SK-N-SH (cell line): ENCODE data around the gene PAQR3. TPM values are rescaled to one million over a fixed set of nuclear protein-coding genes. Genes with fewer than 3 reads are reported as not detected.

Experiments
- CTCF ChIA-PET: fragments of 300-600, 350-600 bp; formaldehyde crosslinking; extraction: SDS; loops from one replicate; lab custom pipeline; 2021; lab: Yijun Ruan, JAX
- POLR2A ChIA-PET: fragments of 350-600 bp; sonication (Branson Sonifier 250); formaldehyde crosslinking; extraction: SDS; loops from one replicate; lab custom pipeline; 2020; ENCODE audit warnings: antibody characterized with exemption, inconsistent platforms; lab: Yijun Ruan, JAX
- DNase-seq: peaks from one replicate; pipeline ENCODE4 v3.0.0; 2012
- H2AFZ ChIP-seq: fragments of 200-600 bp; sonication (generic); 2 replicates; pipeline ENCODE4 v1.8.1; 2016; ENCODE audit warnings: antibody characterized with exemption, mild to moderate bottlenecking, low read depth
- H3F3A ChIP-seq: fragments of 200-600 bp; sonication (generic); replicated peaks from 2 replicates; pipeline ENCODE3; 2016; ENCODE audit warnings: antibody characterized with exemption, mild to moderate bottlenecking; ENCODE audit not compliant: insufficient read depth
- H3K27ac ChIP-seq, 2 experiments: fragments of 200-500 bp in 1 of 2; fragments of 200-600 bp in 1 of 2; sonication (Bioruptor generic) in 1 of 2; sonication (generic), shearing (Covaris generic) in 1 of 2; 2 replicates each; pipeline versions ENCODE4 v1.5.1 to v1.6.1; 2014 to 2016; ENCODE audit warnings: low read depth in 2 of 2, inconsistent platforms in 1 of 2, low read length in 1 of 2, mild to moderate bottlenecking in 1 of 2, mixed read lengths in 1 of 2
- H3K27me3 ChIP-seq: fragments of 200-600 bp; sonication (generic), shearing (Covaris generic); 2 replicates; pipeline ENCODE4 v1.6.1; 2016; ENCODE audit warnings: mixed run types; ENCODE audit not compliant: insufficient read depth
- H3K36me3 ChIP-seq, 2 experiments: fragments of 200-500 bp in 1 of 2; fragments of 200-600 bp in 1 of 2; sonication (Bioruptor generic) in 1 of 2; sonication (generic) in 1 of 2; replicated peaks in 1 of 2; 2 replicates each; pipeline versions ENCODE3 to v1.5.1; 2014 to 2016; ENCODE audit warnings: low read length in 1 of 2, mild to moderate bottlenecking in 1 of 2; ENCODE audit not compliant: insufficient read depth in 2 of 2, control insufficient read depth in 1 of 2
- H3K4me1 ChIP-seq, 2 experiments: fragments of 200-500 bp in 1 of 2; fragments of 200-600 bp in 1 of 2; sonication (Bioruptor generic) in 1 of 2; sonication (generic), shearing (Covaris generic) in 1 of 2; 2 replicates each; pipeline versions ENCODE4 v1.5.1 to v1.6.1; 2014 to 2016; ENCODE audit warnings: low read depth in 1 of 2, low read length in 1 of 2, mixed run types in 1 of 2; ENCODE audit not compliant: insufficient read depth in 2 of 2, control insufficient read depth in 1 of 2
- H3K4me2 ChIP-seq: fragments of 200-600 bp; sonication (generic), shearing (Covaris generic); 2 replicates; pipeline ENCODE4 v1.6.1; 2017; ENCODE audit warnings: mixed run types
- H3K4me3 ChIP-seq, 2 experiments: fragments of 200-500 bp in 1 of 2; fragments of 200-600 bp in 1 of 2; sonication (Bioruptor generic) in 1 of 2; sonication (generic), shearing (Covaris generic) in 1 of 2; 2 replicates each; pipeline versions ENCODE4 v1.5.1 to v1.8.1; 2014 to 2016; ENCODE audit warnings: low read depth in 2 of 2, inconsistent platforms in 1 of 2, low read length in 1 of 2, mild to moderate bottlenecking in 1 of 2, mixed read lengths in 1 of 2, moderate library complexity in 1 of 2
- H3K79me2 ChIP-seq: fragments of 200-600 bp; sonication (generic); 2 replicates; pipeline ENCODE4 v1.8.1; 2017; ENCODE audit warnings: mild to moderate bottlenecking; ENCODE audit not compliant: insufficient read depth
- H3K9ac ChIP-seq: fragments of 200-600 bp; sonication (generic); 2 replicates; pipeline ENCODE4 v1.6.1; 2017; ENCODE audit warnings: mixed run types
- H3K9me2 ChIP-seq: fragments of 200-600 bp; sonication (generic); 2 replicates; pipeline ENCODE4 v1.6.1; 2017; ENCODE audit warnings: mixed run types
- H3K9me3 ChIP-seq: fragments of 200-600 bp; sonication (generic); 2 replicates; pipeline ENCODE4 v1.6.1; 2017; ENCODE audit warnings: mixed run types, mild to moderate bottlenecking, moderate library complexity
- H4K20me1 ChIP-seq: fragments of 200-600 bp; sonication (generic); 2 replicates; pipeline ENCODE4 v1.6.1; 2017; ENCODE audit warnings: mild to moderate bottlenecking, mixed run types; ENCODE audit not compliant: insufficient read depth
- CHD2 ChIP-seq: fragments of 150-350 bp; IDR thresholded peaks from 2 replicates; pipeline ENCODE4 v1.6.1; 2018; ENCODE audit warnings: low read length; ENCODE audit not compliant: partially characterized antibody
- CTCF ChIP-seq: fragments of 200-600 bp; sonication (generic); IDR thresholded peaks from 2 replicates; pipeline ENCODE4 v1.6.1; 2017; ENCODE audit warnings: antibody characterized with exemption, mild to moderate bottlenecking, moderate library complexity
- ELF1 ChIP-seq: IDR thresholded peaks from 2 replicates; pipeline ENCODE4 v1.4.0; 2012
- EP300 ChIP-seq, 2 experiments: IDR thresholded peaks; 2 replicates each; pipeline versions ENCODE4 v1.4.0 to v1.6.1; 2012; ENCODE audit warnings: borderline replicate concordance in 1 of 2, low read depth in 1 of 2, low read length in 1 of 2
- EZH2phosphoT487 ChIP-seq: fragments of 200-600 bp; sonication (generic); IDR thresholded peaks from 2 replicates; pipeline ENCODE4 v1.6.1; 2017; ENCODE audit warnings: low read depth, mixed run types, mild to moderate bottlenecking, antibody characterized with exemption, moderate library complexity, borderline replicate concordance
- FOSL2 ChIP-seq: IDR thresholded peaks from 2 replicates; pipeline ENCODE4 v1.4.0; 2012; ENCODE audit warnings: low read depth, mild to moderate bottlenecking, moderate library complexity, borderline replicate concordance
- FOXM1 ChIP-seq: IDR thresholded peaks from 2 replicates; pipeline ENCODE4 v1.4.0; 2012; ENCODE audit warnings: low read depth, mild to moderate bottlenecking
- RCOR1 ChIP-seq: fragments of 150-350 bp; IDR thresholded peaks from 2 replicates; pipeline ENCODE4 v1.6.1; 2017; ENCODE audit warnings: antibody characterized with exemption, low read length
- SIN3A ChIP-seq: IDR thresholded peaks from 2 replicates; pipeline ENCODE4 v1.6.1; 2012; ENCODE audit warnings: low read depth, mild to moderate bottlenecking, low read length, moderate library complexity, borderline replicate concordance
- TCF12 ChIP-seq: IDR thresholded peaks from 2 replicates; pipeline ENCODE4 v1.4.0; 2012
- YY1 ChIP-seq: IDR thresholded peaks from 2 replicates; pipeline ENCODE4 v1.4.0; 2012; ENCODE audit warnings: low read depth, mild to moderate bottlenecking
- ZBTB33 ChIP-seq: IDR thresholded peaks from 2 replicates; pipeline ENCODE4 v1.4.0; 2012; ENCODE audit warnings: low read depth, borderline replicate concordance
- WGBS: methylation state at CpG from one replicate; pipeline ENCODE4 v1.1.6; 2017; ENCODE audit warnings: low lambda C conversion rate; 5-methylcytosine and 5-hydroxymethylcytosine counted together
- polyA plus RNA-seq, 3 experiments: library from polyadenylated mRNA; depleted of rRNA; stranded (reverse); fragments of >200 nt; gene quantifications; 2 replicates each; pipeline ENCODE4 v1.2.3, GENCODE V29; 2012
- TF ChIP-seq, protein P1 (sequence below): IDR thresholded peaks from 2 replicates; pipeline ENCODE4 v1.6.1; 2012; ENCODE audit warnings: mild to moderate bottlenecking, low read depth, low read length, moderate library complexity
- TF ChIP-seq, protein P2 (sequence below): fragments of 150-350 bp; IDR thresholded peaks from 2 replicates; pipeline ENCODE4 v1.6.1; 2016; ENCODE audit warnings: mild to moderate bottlenecking, low read depth, low read length
- TF ChIP-seq, protein P3 (sequence below): IDR thresholded peaks from 2 replicates; pipeline ENCODE4 v1.4.0; 2012; ENCODE audit warnings: low read depth, borderline replicate concordance

Gene PAQR3
- polyA plus RNA-seq, 1 of the 3 experiments (the other 2 are of a cell fraction), result 10.3 TPM

- DNase-seq, result no peak
- TF ChIP-seq ELF1, result no peak
- TF ChIP-seq, protein P1, sequence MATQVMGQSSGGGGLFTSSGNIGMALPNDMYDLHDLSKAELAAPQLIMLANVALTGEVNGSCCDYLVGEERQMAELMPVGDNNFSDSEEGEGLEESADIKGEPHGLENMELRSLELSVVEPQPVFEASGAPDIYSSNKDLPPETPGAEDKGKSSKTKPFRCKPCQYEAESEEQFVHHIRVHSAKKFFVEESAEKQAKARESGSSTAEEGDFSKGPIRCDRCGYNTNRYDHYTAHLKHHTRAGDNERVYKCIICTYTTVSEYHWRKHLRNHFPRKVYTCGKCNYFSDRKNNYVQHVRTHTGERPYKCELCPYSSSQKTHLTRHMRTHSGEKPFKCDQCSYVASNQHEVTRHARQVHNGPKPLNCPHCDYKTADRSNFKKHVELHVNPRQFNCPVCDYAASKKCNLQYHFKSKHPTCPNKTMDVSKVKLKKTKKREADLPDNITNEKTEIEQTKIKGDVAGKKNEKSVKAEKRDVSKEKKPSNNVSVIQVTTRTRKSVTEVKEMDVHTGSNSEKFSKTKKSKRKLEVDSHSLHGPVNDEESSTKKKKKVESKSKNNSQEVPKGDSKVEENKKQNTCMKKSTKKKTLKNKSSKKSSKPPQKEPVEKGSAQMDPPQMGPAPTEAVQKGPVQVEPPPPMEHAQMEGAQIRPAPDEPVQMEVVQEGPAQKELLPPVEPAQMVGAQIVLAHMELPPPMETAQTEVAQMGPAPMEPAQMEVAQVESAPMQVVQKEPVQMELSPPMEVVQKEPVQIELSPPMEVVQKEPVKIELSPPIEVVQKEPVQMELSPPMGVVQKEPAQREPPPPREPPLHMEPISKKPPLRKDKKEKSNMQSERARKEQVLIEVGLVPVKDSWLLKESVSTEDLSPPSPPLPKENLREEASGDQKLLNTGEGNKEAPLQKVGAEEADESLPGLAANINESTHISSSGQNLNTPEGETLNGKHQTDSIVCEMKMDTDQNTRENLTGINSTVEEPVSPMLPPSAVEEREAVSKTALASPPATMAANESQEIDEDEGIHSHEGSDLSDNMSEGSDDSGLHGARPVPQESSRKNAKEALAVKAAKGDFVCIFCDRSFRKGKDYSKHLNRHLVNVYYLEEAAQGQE, result no peak
- TF ChIP-seq CHD2, result no peak
- TF ChIP-seq, protein P2, sequence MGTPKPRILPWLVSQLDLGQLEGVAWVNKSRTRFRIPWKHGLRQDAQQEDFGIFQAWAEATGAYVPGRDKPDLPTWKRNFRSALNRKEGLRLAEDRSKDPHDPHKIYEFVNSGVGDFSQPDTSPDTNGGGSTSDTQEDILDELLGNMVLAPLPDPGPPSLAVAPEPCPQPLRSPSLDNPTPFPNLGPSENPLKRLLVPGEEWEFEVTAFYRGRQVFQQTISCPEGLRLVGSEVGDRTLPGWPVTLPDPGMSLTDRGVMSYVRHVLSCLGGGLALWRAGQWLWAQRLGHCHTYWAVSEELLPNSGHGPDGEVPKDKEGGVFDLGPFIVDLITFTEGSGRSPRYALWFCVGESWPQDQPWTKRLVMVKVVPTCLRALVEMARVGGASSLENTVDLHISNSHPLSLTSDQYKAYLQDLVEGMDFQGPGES, result no peak
- no peak for TF ChIP-seq YY1
- no peak for TF ChIP-seq RCOR1
- TF ChIP-seq EP300 (IDR thresholded peaks at IDR 0.05; ENCODE audit: borderline replicate concordance in 1 of 2, low read depth in 1 of 2, low read length in 1 of 2), result no peak
- TF ChIP-seq, all 33 proteins: peak for 0
- no peaks in the 10 kb centered on the region for H3K4me1 ChIP-seq
- no peaks in the 10 kb centered on the region for H3K27me3 ChIP-seq
- H4K20me1 ChIP-seq, result no peaks in the 10 kb centered on the region
- no peak overlapping the region for H3K9ac ChIP-seq
- H2AFZ ChIP-seq, result no peak overlapping the region
- H3K9me3 ChIP-seq, result no peaks in the 10 kb centered on the region
- no peaks in the 10 kb centered on the region for H3K79me2 ChIP-seq
- no peak overlapping the region for H3K4me3 ChIP-seq
- H3K4me2 ChIP-seq, result no peak overlapping the region
- ChIA-PET POLR2A (no interaction called here), CTCF (no interaction called here)
- no peaks in the 10 kb centered on the region for H3F3A ChIP-seq
- 27% methylated on average over 2 of the region's 2 CpGs for WGBS
- no peak overlapping the region for H3K27ac ChIP-seq
- H3K9me2 ChIP-seq, result no peaks in the 10 kb centered on the region
- H3K36me3 ChIP-seq, result no peaks in the 10 kb centered on the region
These were observed 45.4 kb upstream of the PAQR3 start for GRCh38 chr4:78984593-78984992.

DNA sequence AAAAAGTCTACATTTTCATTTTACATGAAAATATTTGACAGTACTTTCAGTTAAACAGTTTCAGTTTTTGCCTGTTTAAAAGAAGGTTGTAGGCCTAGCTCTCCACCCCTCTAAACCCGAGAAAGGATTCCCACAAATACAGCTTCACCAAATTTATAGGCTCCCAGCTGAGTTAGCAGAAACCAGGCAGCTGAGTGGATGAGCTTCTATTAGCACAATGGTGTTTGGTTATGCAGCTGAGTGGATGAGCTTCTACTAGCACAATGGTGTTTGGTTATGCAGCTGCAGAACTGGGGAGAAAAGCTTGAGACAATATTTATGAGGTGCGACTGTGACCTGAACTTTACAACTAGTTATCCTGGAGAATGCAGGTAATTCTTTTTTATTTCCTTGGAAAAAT lies 36.6 kb upstream of the PAQR3 start:
- TF ChIP-seq ZBTB33, result no peak
- TF ChIP-seq TCF12, result no peak
- TF ChIP-seq, protein P3, sequence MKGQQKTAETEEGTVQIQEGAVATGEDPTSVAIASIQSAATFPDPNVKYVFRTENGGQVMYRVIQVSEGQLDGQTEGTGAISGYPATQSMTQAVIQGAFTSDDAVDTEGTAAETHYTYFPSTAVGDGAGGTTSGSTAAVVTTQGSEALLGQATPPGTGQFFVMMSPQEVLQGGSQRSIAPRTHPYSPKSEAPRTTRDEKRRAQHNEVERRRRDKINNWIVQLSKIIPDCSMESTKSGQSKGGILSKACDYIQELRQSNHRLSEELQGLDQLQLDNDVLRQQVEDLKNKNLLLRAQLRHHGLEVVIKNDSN, result no peak
- TF ChIP-seq CTCF, result no peak
- TF ChIP-seq FOSL2, result no peak
- TF ChIP-seq SIN3A, result no peak
- no peak for TF ChIP-seq FOXM1
- TF ChIP-seq, protein P2, result no peak
- no peak for TF ChIP-seq ELF1
- no peak for TF ChIP-seq EZH2phosphoT487
- TF ChIP-seq, all 33 proteins: peak for 0
- CTCF ChIA-PET, result interaction anchor here (1.2 to 1.5 kb wide), 2 partner anchors 9 to 23 kb away, joined by 3 to 5 read pairs; no protein-coding TSS in a partner anchor
- Histone ChIP-seq H3K36me3 (no peaks in the 10 kb centered on the region), H4K20me1 (no peaks in the 10 kb centered on the region), H3K9me3 (no peaks in the 10 kb centered on the region), H3K9me2 (no peaks in the 10 kb centered on the region), H3K79me2 (no peaks in the 10 kb centered on the region), H3K4me1 (no peaks in the 10 kb centered on the region), H3K4me3 (no peak overlapping the region), H3F3A (no peaks in the 10 kb centered on the region), H2AFZ (no peak overlapping the region), H3K27me3 (no peaks in the 10 kb centered on the region), H3K9ac (no peak overlapping the region), H3K4me2 (no peak overlapping the region), H3K27ac (no peak overlapping the region)
- WGBS, result 63% methylated on average over 2 of the region's 2 CpGs
- POLR2A ChIA-PET, result no interaction called here
- DNase-seq, result no peak
